ENCODE data around the gene GFRA1.
"Not testable (repeated sequence)": the region's sequence is repeated elsewhere in the genome, so short reads cannot be mapped to it uniquely, and the experiment has no call there.

Gene GFRA1

DNA sequence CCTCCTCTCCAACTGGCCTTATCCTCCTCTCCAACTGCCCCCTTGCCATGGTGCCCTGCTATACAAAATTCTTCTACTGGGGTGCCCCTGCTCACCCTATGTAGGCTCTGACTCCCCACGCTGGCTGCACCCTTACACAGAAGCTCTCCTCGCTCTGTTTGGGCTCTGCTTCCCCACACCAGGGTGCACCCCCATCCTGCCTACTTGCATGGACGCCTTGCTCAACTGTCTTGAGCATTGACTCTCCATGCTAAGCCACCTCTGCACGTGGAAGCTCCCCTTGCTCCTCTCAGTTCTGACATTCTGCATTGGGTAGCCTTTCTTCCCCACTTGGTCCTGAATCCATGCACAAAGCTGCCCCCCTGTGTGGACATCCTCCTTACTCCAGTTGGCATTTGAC, 231.1 kb downstream of the GFRA1 start:
- in situ Hi-C loops (cut with MboI; ENCODE audit: low sequenced_read_pairs, unreplicated experiment) = no loop called here
- DNase-seq (ENCODE audit: low spot score) = no peak
- TF ChIP-seq, protein P1, sequence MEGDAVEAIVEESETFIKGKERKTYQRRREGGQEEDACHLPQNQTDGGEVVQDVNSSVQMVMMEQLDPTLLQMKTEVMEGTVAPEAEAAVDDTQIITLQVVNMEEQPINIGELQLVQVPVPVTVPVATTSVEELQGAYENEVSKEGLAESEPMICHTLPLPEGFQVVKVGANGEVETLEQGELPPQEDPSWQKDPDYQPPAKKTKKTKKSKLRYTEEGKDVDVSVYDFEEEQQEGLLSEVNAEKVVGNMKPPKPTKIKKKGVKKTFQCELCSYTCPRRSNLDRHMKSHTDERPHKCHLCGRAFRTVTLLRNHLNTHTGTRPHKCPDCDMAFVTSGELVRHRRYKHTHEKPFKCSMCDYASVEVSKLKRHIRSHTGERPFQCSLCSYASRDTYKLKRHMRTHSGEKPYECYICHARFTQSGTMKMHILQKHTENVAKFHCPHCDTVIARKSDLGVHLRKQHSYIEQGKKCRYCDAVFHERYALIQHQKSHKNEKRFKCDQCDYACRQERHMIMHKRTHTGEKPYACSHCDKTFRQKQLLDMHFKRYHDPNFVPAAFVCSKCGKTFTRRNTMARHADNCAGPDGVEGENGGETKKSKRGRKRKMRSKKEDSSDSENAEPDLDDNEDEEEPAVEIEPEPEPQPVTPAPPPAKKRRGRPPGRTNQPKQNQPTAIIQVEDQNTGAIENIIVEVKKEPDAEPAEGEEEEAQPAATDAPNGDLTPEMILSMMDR (IDR thresholded peaks at IDR 0.05; ENCODE audit: borderline replicate concordance, control extremely low read depth, extremely low read depth, insufficient read depth, missing control alignments) = no peak

DNA sequence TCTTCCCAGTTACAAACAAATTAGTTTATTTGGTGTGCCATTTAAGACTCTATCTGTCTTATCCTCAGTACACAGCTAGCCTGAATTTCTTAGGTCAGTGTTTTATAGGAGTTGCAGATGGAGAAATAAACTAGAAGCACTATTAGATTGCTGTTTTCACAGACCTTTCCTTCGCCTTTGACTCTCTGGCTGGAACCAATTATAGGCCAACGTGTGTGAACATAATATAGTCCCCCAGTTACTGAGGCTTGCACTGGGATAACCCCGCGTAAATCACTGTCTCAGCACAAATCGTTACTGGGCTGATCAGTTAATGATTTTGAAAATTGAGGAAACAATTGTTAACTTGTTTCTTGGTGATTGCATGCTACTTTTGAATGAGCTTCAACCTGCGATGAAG, 233.4 kb downstream of the GFRA1 start:
- DNase-seq (ENCODE audit: low spot score) = no peak
- TF ChIP-seq, protein P1 (IDR thresholded peaks at IDR 0.05; ENCODE audit: borderline replicate concordance, control extremely low read depth, extremely low read depth, insufficient read depth, missing control alignments) = no peak
- in situ Hi-C loops (cut with MboI; ENCODE audit: low sequenced_read_pairs, unreplicated experiment) = no loop called here

DNA sequence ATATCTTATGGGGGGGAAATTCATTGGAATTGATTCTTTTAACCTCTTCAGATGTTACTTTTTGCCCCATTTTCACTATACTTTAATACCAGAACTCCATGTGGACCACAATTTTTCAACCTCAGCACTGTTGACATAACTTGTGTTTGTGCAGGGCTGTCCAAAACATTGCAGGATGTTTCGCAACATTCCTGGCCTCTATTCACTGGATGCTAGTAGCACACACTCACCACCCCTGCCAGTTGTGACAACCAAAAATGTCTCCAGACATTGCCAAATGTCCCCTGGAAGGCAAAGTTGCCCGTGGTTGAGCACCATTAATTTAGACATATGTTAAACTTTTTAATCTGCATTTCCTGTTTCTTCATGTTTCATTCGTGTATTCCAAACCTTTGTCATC, 234.7 kb downstream of the GFRA1 start:
- in situ Hi-C loops (cut with MboI; ENCODE audit: low sequenced_read_pairs, unreplicated experiment) = no loop called here
- no peak for DNase-seq (ENCODE audit: low spot score)
- TF ChIP-seq, protein P1 (IDR thresholded peaks at IDR 0.05; ENCODE audit: borderline replicate concordance, control extremely low read depth, extremely low read depth, insufficient read depth, missing control alignments) = no peak

DNA sequence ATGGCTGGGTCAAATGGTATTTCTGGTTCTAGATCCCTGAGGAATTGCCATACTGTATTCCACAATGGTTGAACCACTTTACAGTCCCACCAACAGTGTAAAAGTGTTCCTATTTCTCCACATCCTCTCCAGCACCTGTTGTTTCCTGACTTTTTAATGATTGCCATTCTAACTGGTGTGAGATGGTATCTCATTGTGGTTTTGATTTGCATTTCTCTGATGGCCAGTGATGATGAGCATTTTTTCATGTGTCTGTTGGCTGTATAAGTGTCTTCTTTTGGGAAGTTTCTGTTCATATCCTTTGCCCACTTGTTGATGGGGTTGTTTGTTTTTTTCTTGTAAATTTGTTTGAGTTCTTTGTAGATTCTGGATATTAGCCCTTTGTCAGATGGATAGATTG, 237.6 kb downstream of the GFRA1 start:
- DNase-seq (ENCODE audit: low spot score); in situ Hi-C loops (cut with MboI; ENCODE audit: low sequenced_read_pairs, unreplicated experiment): not testable (repeated sequence)

DNA sequence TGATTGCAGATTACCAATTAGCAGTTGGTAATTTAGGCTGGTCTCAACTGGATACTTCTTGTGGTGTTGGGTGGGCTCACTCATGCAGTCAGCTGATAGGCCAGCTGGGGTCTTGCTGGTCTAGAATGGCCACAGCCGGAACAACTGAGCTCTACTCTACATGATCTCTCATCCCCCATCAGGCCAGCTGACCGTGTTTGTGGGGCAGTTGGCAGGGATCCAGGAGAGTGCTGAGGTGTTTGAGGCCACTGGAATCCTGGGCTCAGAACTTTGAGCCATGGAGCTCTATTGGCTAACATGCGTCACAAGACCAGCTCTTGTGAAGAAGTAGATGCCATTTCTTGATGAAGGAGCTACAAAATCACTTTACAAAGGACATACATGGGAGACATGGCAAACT, 242.4 kb downstream of the GFRA1 start:
- TF ChIP-seq, protein P1 (IDR thresholded peaks at IDR 0.05; ENCODE audit: borderline replicate concordance, control extremely low read depth, extremely low read depth, insufficient read depth, missing control alignments) = no peak
- in situ Hi-C loops (cut with MboI; ENCODE audit: low sequenced_read_pairs, unreplicated experiment) = no loop called here
- DNase-seq (ENCODE audit: low spot score) = no peak

DNA sequence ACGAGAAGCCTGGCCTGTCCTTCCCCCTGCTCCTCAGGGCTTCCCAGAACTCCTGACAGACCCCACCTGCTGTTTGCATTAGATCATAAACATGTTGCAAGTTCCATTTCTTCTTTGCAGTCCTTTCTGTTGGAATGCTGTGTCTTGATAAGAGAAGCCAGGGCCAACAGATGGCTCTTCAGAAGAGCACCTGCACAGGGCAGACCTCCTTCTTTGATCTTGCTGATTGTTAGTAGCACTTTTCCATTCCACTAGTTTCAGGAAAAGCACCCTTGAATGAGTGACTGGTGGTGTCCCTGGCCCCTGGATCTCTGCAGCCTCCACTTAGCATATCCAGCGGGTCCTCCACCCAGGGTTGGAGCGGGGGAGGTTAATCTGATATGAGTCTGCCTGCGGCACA, 243.2 kb downstream of the GFRA1 start:
- in situ Hi-C loops (cut with MboI; ENCODE audit: low sequenced_read_pairs, unreplicated experiment) = no loop called here
- TF ChIP-seq, protein P1 (IDR thresholded peaks at IDR 0.05; ENCODE audit: borderline replicate concordance, control extremely low read depth, extremely low read depth, insufficient read depth, missing control alignments) = no peak
- no peak for DNase-seq (ENCODE audit: low spot score)

DNA sequence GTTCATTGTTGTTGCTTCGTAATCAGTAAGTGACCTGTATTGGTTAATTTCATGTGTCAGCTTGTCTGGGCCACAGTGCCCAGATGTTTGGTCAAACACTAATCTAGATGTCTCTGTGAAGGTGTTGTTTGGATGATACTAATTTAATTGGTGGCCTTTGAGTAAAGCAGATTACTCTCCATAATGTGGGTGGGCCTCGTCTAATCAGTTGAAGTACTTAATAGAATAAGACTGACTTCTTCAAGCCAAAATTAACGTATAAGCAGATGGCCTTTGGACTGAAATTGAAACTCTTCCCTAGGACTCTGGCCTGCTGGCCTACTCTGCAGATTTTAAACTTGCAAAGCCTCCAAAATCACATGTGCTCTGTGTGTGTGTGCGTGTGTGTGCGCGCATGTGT, 245.7 kb downstream of the GFRA1 start:
- in situ Hi-C loops (cut with MboI; ENCODE audit: low sequenced_read_pairs, unreplicated experiment) = no loop called here
- DNase-seq (ENCODE audit: low spot score) = no peak
- TF ChIP-seq, protein P1 (IDR thresholded peaks at IDR 0.05; ENCODE audit: borderline replicate concordance, control extremely low read depth, extremely low read depth, insufficient read depth, missing control alignments) = no peak

Data from GM13976 (cell line).